IMR-90 (cell line): ENCODE results near the gene FAM131B. TPM values are rescaled to one million over a fixed set of nuclear protein-coding genes. Genes with fewer than 3 reads are reported as not detected.

ENCODE experiments used
- ATAC-seq: fragments of 200-7000 bp; cut with Tn5 transposase; 2 replicates; pipeline ENCODE4 v1.9.1; 2020; ENCODE audit warnings: low read depth, mild to moderate bottlenecking, moderate library complexity
- BruUV-seq: library from RNA; stranded (reverse); fragments of 400-500 nt; replicated peaks from 2 replicates; lab custom pipeline; 2021; lab: Mats Ljungman, UMichigan
- CTCF ChIA-PET: fragments of 300-600 bp; formaldehyde crosslinking; extraction: SDS; loops from one replicate; lab custom pipeline; 2021; ENCODE audit warnings: antibody characterized with exemption; lab: Yijun Ruan, JAX
- POLR2A ChIA-PET: fragments of 300-600 bp; sonication (Branson Sonifier 250); formaldehyde crosslinking; loops from one replicate; lab custom pipeline; 2022; ENCODE audit warnings: antibody characterized with exemption; ENCODE audit not compliant: unreplicated experiment; lab: Charles Lee
- DNase-seq: peaks from one replicate; pipeline ENCODE4 v3.0.0; 2013
- H2AFZ ChIP-seq: replicated peaks from 2 replicates; pipeline ENCODE3; 2013; ENCODE audit warnings: low read length, mild to moderate bottlenecking; ENCODE audit not compliant: poor library complexity
- H2AK5ac ChIP-seq: 2 replicates; pipeline ENCODE4 v1.6.1; 2013; ENCODE audit warnings: low read depth, low read length, inconsistent platforms
- H2AK9ac ChIP-seq: replicated peaks from 2 replicates; pipeline ENCODE3; 2013; ENCODE audit warnings: mild to moderate bottlenecking, low read depth, low read length, moderate library complexity; ENCODE audit not compliant: poor library complexity
- H2BK120ac ChIP-seq: 2 replicates; pipeline ENCODE4 v1.6.1; 2013; ENCODE audit warnings: low read depth, low read length, inconsistent platforms
- H2BK15ac ChIP-seq: 3 replicates; pipeline ENCODE4 v1.6.1; 2013; ENCODE audit warnings: low read depth, low read length, inconsistent platforms
- H2BK20ac ChIP-seq: 2 replicates; pipeline ENCODE4 v1.6.1; 2013; ENCODE audit warnings: low read depth, mild to moderate bottlenecking, inconsistent platforms, low read length, moderate library complexity
- H2BK5ac ChIP-seq: 2 replicates; pipeline ENCODE4 v1.6.1; 2013; ENCODE audit warnings: mild to moderate bottlenecking, low read depth, low read length, inconsistent platforms; ENCODE audit not compliant: poor library complexity, severe bottlenecking
- H3K14ac ChIP-seq: replicated peaks from 2 replicates; pipeline ENCODE4 v1.6.1; 2013; ENCODE audit warnings: low read depth, low read length, inconsistent platforms
- H3K18ac ChIP-seq: 2 replicates; pipeline ENCODE4 v1.6.1; 2013; ENCODE audit warnings: low read depth, low read length, control low read depth
- H3K23ac ChIP-seq: 2 replicates; pipeline ENCODE4 v1.6.1; 2013; ENCODE audit warnings: low read depth, low read length, inconsistent platforms
- H3K27ac ChIP-seq: 2 replicates; pipeline ENCODE4 v1.5.1; 2013; ENCODE audit warnings: mild to moderate bottlenecking, control low read depth, low read length; ENCODE audit not compliant: insufficient read depth
- H3K27me3 ChIP-seq: 2 replicates; pipeline ENCODE4 v1.6.1; 2013; ENCODE audit warnings: low read length; ENCODE audit not compliant: control insufficient read depth, insufficient read depth
- H3K36me3 ChIP-seq: 2 replicates; pipeline ENCODE4 v1.6.1; 2013; ENCODE audit warnings: low read length, mixed read lengths; ENCODE audit not compliant: control insufficient read depth, insufficient read depth
- H3K4ac ChIP-seq: 2 replicates; pipeline ENCODE4 v1.6.1; 2013; ENCODE audit warnings: low read depth, low read length, inconsistent platforms
- H3K4me1 ChIP-seq: 2 replicates; pipeline ENCODE4 v1.6.1; 2013; ENCODE audit warnings: low read length, mixed read lengths; ENCODE audit not compliant: control insufficient read depth, insufficient read depth
- H3K4me2 ChIP-seq: 2 replicates; pipeline ENCODE4 v1.6.1; 2013; ENCODE audit warnings: low read depth, mild to moderate bottlenecking, control low read depth, low read length, moderate library complexity
- H3K4me3 ChIP-seq: 2 replicates; pipeline ENCODE4 v1.5.1; 2013; ENCODE audit warnings: low read depth, mild to moderate bottlenecking, control low read depth, low read length, moderate library complexity; ENCODE audit not compliant: insufficient read depth
- H3K56ac ChIP-seq: 2 replicates; pipeline ENCODE4 v1.6.1; 2013; ENCODE audit warnings: low read length, inconsistent platforms; ENCODE audit not compliant: insufficient read depth; ENCODE audit errors: extremely low read depth
- H3K79me1 ChIP-seq, 2 experiments: 2 replicates each; pipeline ENCODE4 v1.6.1; 2013; ENCODE audit warnings: low read length in 2 of 2, inconsistent platforms in 1 of 2, low read depth in 1 of 2
- H3K9ac ChIP-seq: 2 replicates; pipeline ENCODE4 v1.6.1; 2013; ENCODE audit warnings: low read depth, low read length, control low read depth
- H3K9me1 ChIP-seq: 2 replicates; pipeline ENCODE4 v1.6.1; 2013; ENCODE audit warnings: low read length, inconsistent platforms; ENCODE audit not compliant: insufficient read depth
- H3K9me3 ChIP-seq: 2 replicates; pipeline ENCODE4 v1.6.1; 2013; ENCODE audit warnings: low read length; ENCODE audit not compliant: control insufficient read depth, insufficient read depth
- H4K20me1 ChIP-seq: 2 replicates; pipeline ENCODE4 v1.6.1; 2013; ENCODE audit warnings: low read length, inconsistent platforms; ENCODE audit not compliant: insufficient read depth
- H4K5ac ChIP-seq: 2 replicates; pipeline ENCODE4 v1.6.1; 2013; ENCODE audit warnings: mild to moderate bottlenecking, low read depth, low read length, control low read depth
- H4K8ac ChIP-seq, 2 experiments: 2 replicates each; pipeline ENCODE4 v1.6.1; 2013; ENCODE audit warnings: low read depth in 2 of 2, low read length in 2 of 2, control low read depth in 1 of 2, inconsistent platforms in 1 of 2
- H4K91ac ChIP-seq: 2 replicates; pipeline ENCODE4 v1.6.1; 2013; ENCODE audit warnings: low read depth, low read length, inconsistent platforms; ENCODE audit not compliant: insufficient read depth
- CHD1 ChIP-seq: IDR thresholded peaks from 2 replicates; pipeline ENCODE4 v1.6.1; 2012; ENCODE audit warnings: low read depth, low read length, improper control_type of control experiment
- NFE2L2 ChIP-seq: fragments of 150-350 bp; IDR thresholded peaks from 2 replicates; pipeline ENCODE4 v1.6.1; 2016; ENCODE audit warnings: low read depth, mild to moderate bottlenecking, low read length
- RAD21 ChIP-seq: IDR thresholded peaks from 2 replicates; pipeline ENCODE4 v1.6.1; 2012; ENCODE audit warnings: low read length, improper control_type of control experiment
- WGBS, 2 experiments: methylation state at CpG; one replicate each; pipeline versions ENCODE4 v1.1.5 to v1.1.7; 2013; ENCODE audit warnings: missing lambda C conversion rate in 2 of 2; ENCODE audit not compliant: insufficient read length in 1 of 2; ENCODE audit errors: extremely low coverage in 2 of 2; 5-methylcytosine and 5-hydroxymethylcytosine counted together
- dilution Hi-C: fragments of 300-500 bp; cut with HindIII; formaldehyde crosslinking; loops from one replicate; pipeline ENCODE4 v1.14.3; 2018; ENCODE audit warnings: low sequenced_read_pairs; ENCODE audit not compliant: unreplicated experiment
- in situ Hi-C: fragments of 300-500 bp; cut with MboI; formaldehyde crosslinking; loops from 3 replicates; pipeline ENCODE4 v1.14.3; 2019; ENCODE audit warnings: low sequenced_read_pairs, inconsistent platforms, mixed read lengths
- intact Hi-C: fragments of 100-400 bp; cut with micrococcal nuclease; formaldehyde crosslinking; loops from 2 replicates; pipeline ENCODE4 v1.10.0; 2022
- polyA plus RNA-seq, 3 experiments: library from polyadenylated mRNA; depleted of rRNA; stranded (reverse); fragments of >200 nt; gene quantifications; 2 replicates each; pipeline ENCODE4 v1.2.3, GENCODE V29; 2012; ENCODE audit warnings: low replicate concordance in 1 of 3
- total RNA-seq: library from RNA; depleted of rRNA; stranded (reverse); fragments of >200 nt; gene quantifications from 2 replicates; pipeline ENCODE4 v1.2.3, GENCODE V29; 2012
- TF ChIP-seq, protein P1 (sequence below): conservative IDR thresholded peaks from 2 replicates; pipeline ENCODE4 v1.5.1; 2012; ENCODE audit warnings: mild to moderate bottlenecking, low read depth, low read length, improper control_type of control experiment

FAM131B gene
- total and polyA plus RNA-seq, 2 of the 4 experiments (the other 2 are of a cell fraction), result 3.4 to 4.3 TPM

GRCh38 chr7:143345428-143345900 lies 17.0 kb downstream of the FAM131B start:
- Histone ChIP-seq H3K27ac (no peak overlapping the region), H3K9me1 (no peaks in the 10 kb centered on the region), H2BK120ac (no peak overlapping the region), H3K23ac (no peak overlapping the region), H4K91ac (no peak overlapping the region), H3K36me3 (no peaks in the 10 kb centered on the region), H2AK9ac (no peak overlapping the region), H2AK5ac (no peak overlapping the region), H3K4ac (no peak overlapping the region), H2BK15ac (no peak overlapping the region), H3K4me3 (no peak overlapping the region), H4K20me1 (no peaks in the 10 kb centered on the region), H3K9me3 (no peaks in the 10 kb centered on the region), H2BK5ac (no peak overlapping the region), H2BK20ac (no peak overlapping the region), H4K5ac (no peak overlapping the region), H3K14ac (no peak overlapping the region), H3K9ac (no peak overlapping the region), H3K18ac (no peak overlapping the region), H3K79me1 (no peaks in the 10 kb centered on the region), H3K4me2 (peak overlapping the region; percentile 43; the same call in 1 of the 2 replicates), H3K56ac (no peak overlapping the region), H3K4me1 (no peaks in the 10 kb centered on the region), H2AFZ (peak overlapping the region; percentile 88), H3K27me3 (peaks cover 34% of the 10 kb centered on the region), H4K8ac (no peak overlapping the region)
- dilution Hi-C loops (no loop called here), in situ Hi-C loops (no loop called here), intact Hi-C loops (no loop called here)
- DNase-seq (peak; percentile 32), ATAC-seq (peak; percentile 91)
- ChIA-PET POLR2A (no interaction called here), CTCF (interaction anchor here (1.7 kb wide), 1 partner anchor 11 kb away, joined by 7 read pairs; no protein-coding TSS in a partner anchor)
- TF ChIP-seq NFE2L2, result no peak
- TF ChIP-seq CHD1, result no peak
- TF ChIP-seq, protein P1, sequence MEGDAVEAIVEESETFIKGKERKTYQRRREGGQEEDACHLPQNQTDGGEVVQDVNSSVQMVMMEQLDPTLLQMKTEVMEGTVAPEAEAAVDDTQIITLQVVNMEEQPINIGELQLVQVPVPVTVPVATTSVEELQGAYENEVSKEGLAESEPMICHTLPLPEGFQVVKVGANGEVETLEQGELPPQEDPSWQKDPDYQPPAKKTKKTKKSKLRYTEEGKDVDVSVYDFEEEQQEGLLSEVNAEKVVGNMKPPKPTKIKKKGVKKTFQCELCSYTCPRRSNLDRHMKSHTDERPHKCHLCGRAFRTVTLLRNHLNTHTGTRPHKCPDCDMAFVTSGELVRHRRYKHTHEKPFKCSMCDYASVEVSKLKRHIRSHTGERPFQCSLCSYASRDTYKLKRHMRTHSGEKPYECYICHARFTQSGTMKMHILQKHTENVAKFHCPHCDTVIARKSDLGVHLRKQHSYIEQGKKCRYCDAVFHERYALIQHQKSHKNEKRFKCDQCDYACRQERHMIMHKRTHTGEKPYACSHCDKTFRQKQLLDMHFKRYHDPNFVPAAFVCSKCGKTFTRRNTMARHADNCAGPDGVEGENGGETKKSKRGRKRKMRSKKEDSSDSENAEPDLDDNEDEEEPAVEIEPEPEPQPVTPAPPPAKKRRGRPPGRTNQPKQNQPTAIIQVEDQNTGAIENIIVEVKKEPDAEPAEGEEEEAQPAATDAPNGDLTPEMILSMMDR, result peak; percentile 41
- TF ChIP-seq RAD21, result peak; percentile 37
- no TSS peak for BruUV-seq
- 8% methylated on average over 18 of the region's 35 CpGs; no CpG with 5 or more reads in 1 of the 2 experiments for WGBS, 2 experiments
